Uterus (tissue), 4 donors: Measurements from ENCODE around the gene ISG15. TPM values are rescaled to one million over a fixed set of nuclear protein-coding genes. Genes with fewer than 3 reads are reported as not detected.

Experiments used
- DNase-seq, 2 donors: peaks; one replicate each; pipeline ENCODE4 v3.0.0-alpha.2; 2019 to 2020
- H3K27ac ChIP-seq, 2 donors: fragments of 200-600 bp; sonication (generic); 1 replicate in 1 of 2; 2 replicates in 1 of 2; pipeline ENCODE4 v1.5.1; 2016 to 2018
- H3K27me3 ChIP-seq, 2 donors: fragments of 200-600 bp; sonication (generic); one replicate each; pipeline ENCODE4 v1.5.1; 2018 to 2019; ENCODE audit warnings: control low read depth in 1 of 2
- H3K36me3 ChIP-seq, 2 donors: fragments of 200-600 bp; sonication (generic); one replicate each; pipeline ENCODE4 v1.5.1; 2019; ENCODE audit warnings: control low read depth in 1 of 2
- H3K4me1 ChIP-seq, 2 donors: fragments of 200-600 bp; sonication (generic); one replicate each; pipeline ENCODE4 v1.5.1; 2018 to 2019; ENCODE audit warnings: control low read depth in 1 of 2
- H3K4me3 ChIP-seq, 2 donors: fragments of 200-600 bp; sonication (generic); 1 replicate in 1 of 2; 2 replicates in 1 of 2; pipeline ENCODE4 v1.5.1; 2018 to 2019; ENCODE audit warnings: mild to moderate bottlenecking in 1 of 2
- H3K9me3 ChIP-seq, 2 donors: fragments of 200-600 bp; sonication (generic); one replicate each; pipeline ENCODE4 v1.5.1; 2019; ENCODE audit warnings: control low read depth in 1 of 2
- CTCF ChIP-seq, 4 experiments: fragments of 200-600 bp in 2 of 4; fragments of 450-650 bp in 2 of 4; sonication (generic) in 2 of 4; IDR thresholded peaks; one replicate each; pipeline ENCODE4 v1.5.1; 2016 to 2019; ENCODE audit warnings: antibody characterized with exemption in 4 of 4, mild to moderate bottlenecking in 2 of 4, moderate library complexity in 1 of 4
- POLR2A ChIP-seq, 2 donors: fragments of 450-650 bp; IDR thresholded peaks; one replicate each; pipeline ENCODE4 v1.6.1; 2016; ENCODE audit warnings: antibody characterized with exemption in 2 of 2, mild to moderate bottlenecking in 1 of 2, moderate library complexity in 1 of 2
- intact Hi-C: fragments of 100-400 bp; cut with DNase I; formaldehyde crosslinking; loops from one replicate; pipeline ENCODE4 v1.15.1; 2023; ENCODE audit warnings: low total_unique reads
- total RNA-seq, 4 donors: library from RNA; depleted of rRNA in 3 of 4; stranded (reverse); fragments of >200 nt in 3 of 4; gene quantifications; one replicate each; pipeline versions ENCODE4 v1.1.0 to v1.2.4, GENCODE V29; 2014 to 2023
- donor health status: DM: yes; HTN: yes; CAD: no.

The ISG15 gene
- total RNA-seq, 4 donors from 2014 or later: 1.8 to 27.2 (median 15.2) TPM

GRCh38 chr1:999725-1000356 lies 13.5 kb upstream of the ISG15 start, which contains the start of gene HES4:
Gene HES4 (minus strand): TSS chr1:1000097. CDS start chr1:999973, 124 bp downstream.
- Histone ChIP-seq H3K4me3 (peak within 1 kb of the TSS; percentile 53 to 60), H3K9me3 (no peaks in the 10 kb centered on the region), H3K4me1 (peaks cover 0 to 1% of the 10 kb centered on the region in 2 donors), H3K27ac (peak within 1 kb of the TSS; percentile 93 to 94), H3K27me3 (peaks cover 0 to 4% of the 10 kb centered on the region in 2 donors), H3K36me3 (no peaks in the 10 kb centered on the region)
- peak; percentile 86 to 90 for DNase-seq
- intact Hi-C loops: no loop called here
- TF ChIP-seq POLR2A (IDR thresholded peaks at IDR 0.05) (peak; percentile 92 to 95), CTCF (IDR thresholded peaks at IDR 0.05) (peak in 1 of 4 experiments; percentile 6)

DNA sequence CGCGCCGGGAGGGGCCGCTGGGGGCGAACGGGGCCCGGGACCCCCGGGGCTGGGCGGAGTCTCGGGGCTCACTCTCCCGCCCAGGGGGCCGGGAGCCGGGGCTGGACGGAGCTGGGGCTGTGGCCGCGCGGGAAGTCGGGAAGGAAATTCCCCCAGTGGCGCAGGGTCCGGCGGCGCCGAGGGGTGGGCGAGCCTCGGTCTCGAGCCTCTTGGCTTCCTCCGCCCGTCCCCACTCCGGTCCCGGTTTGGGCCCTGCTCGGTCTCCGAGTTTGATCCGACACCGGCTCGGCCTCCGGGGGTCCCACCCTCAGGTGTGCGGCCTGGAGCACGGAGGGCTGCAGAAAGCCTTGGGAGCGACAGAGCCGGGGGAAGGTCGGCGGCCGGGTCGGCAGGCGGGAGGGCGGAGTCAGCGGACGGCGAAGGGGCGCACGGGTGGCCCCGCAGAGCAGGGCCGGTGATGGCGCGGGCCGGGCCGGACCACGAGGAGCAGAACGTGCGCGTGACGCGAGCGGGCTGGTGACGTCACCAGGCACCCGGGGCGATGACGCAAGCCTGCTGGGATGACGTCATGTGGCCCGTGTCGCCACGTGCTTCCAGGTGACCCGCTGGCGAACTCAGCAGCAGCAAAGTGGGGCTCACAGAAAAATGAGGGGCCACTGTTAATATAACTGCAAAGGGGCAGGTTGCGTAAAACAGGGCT lies 12.8 kb upstream of the ISG15 start:
- TF ChIP-seq POLR2A (IDR thresholded peaks at IDR 0.05): peak; percentile 50 to 72
- peak in 2 of 4 experiments; percentile 9 to 31 for TF ChIP-seq CTCF (IDR thresholded peaks at IDR 0.05)
- H3K36me3 ChIP-seq: no peaks in the 10 kb centered on the region
- H3K4me1 ChIP-seq: peaks cover 0 to 5% of the 10 kb centered on the region in 2 donors
- H3K4me3 ChIP-seq: peak overlapping the region; percentile 53 to 60
- H3K27me3 ChIP-seq: peaks cover 0 to 4% of the 10 kb centered on the region in 2 donors
- intact Hi-C loops: no loop called here
- H3K9me3 ChIP-seq: no peaks in the 10 kb centered on the region
- peak overlapping the region; percentile 93 to 94 for H3K27ac ChIP-seq
- peak; percentile 77 to 85 for DNase-seq

GRCh38 chr1:1001057-1001783 lies 12.1 kb upstream of the ISG15 start:
- intact Hi-C loops: no loop called here
- H3K27me3 ChIP-seq: peaks cover 0 to 4% of the 10 kb centered on the region in 2 donors

DNA sequence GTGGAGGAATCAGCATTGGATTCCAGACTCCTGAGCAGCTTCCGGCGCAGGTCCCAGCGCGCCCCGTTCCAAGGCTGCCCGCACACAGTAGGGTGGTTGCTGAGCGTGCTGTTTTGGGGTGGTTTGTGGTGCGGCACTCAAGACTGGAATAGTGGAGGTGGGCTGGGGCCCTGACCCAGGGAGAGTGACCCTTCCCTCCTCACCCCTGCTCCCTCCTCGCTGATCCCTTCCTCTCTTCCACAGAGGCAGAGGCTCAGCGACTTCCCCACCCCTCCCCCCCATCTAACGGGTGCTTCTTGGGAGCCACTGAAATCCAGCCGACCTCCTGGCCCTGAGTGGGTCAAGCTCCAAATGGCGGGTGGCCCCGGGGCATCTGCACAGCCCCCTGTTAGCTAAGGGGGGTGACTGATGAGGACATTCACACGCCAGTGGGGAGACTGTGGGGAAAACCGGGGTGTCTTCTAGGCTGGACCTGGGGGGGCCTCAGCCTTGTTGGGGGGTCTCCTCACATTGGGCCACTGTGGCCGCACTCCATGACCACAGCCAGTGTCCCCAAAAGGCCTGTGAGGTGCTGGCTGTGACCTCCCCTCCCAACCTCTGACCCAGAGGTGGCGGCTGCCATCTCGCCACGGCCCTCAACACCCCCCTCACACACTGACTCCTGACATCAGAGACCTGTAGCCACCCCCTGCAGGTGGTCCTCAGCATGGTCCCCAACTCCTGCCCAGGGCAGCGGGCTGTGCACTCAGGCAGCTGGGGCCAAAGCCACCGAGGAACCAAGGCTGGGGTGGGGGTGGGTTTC lies 9.5 kb upstream of the ISG15 start:
- Histone ChIP-seq H3K27ac (no peak overlapping the region), H3K36me3 (no peaks in the 10 kb centered on the region), H3K4me1 (peaks cover 0 to 5% of the 10 kb centered on the region in 2 donors), H3K27me3 (peaks cover 0 to 4% of the 10 kb centered on the region in 2 donors), H3K9me3 (no peaks in the 10 kb centered on the region), H3K4me3 (no peak overlapping the region)
- DNase-seq: peak; percentile 14 to 15
- TF ChIP-seq POLR2A (IDR thresholded peaks at IDR 0.05) (no peak), CTCF (IDR thresholded peaks at IDR 0.05) (no peak)
- intact Hi-C loops: no loop called here

More at GRCh38 chr1:1001057-1001783, 12.1 kb upstream of the ISG15 start:
- DNase-seq: peak; percentile 34 to 39
- Histone ChIP-seq H3K9me3 (no peaks in the 10 kb centered on the region), H3K4me3 (peak overlapping the region; percentile 53 to 60), H3K27ac (peak overlapping the region; percentile 93 to 94), H3K4me1 (peaks cover 0 to 5% of the 10 kb centered on the region in 2 donors), H3K36me3 (no peaks in the 10 kb centered on the region)
- TF ChIP-seq CTCF (IDR thresholded peaks at IDR 0.05) (no peak), POLR2A (IDR thresholded peaks at IDR 0.05) (no peak)
